ENCODE measurements around the gene KAZN.

Gene KAZN

DNA sequence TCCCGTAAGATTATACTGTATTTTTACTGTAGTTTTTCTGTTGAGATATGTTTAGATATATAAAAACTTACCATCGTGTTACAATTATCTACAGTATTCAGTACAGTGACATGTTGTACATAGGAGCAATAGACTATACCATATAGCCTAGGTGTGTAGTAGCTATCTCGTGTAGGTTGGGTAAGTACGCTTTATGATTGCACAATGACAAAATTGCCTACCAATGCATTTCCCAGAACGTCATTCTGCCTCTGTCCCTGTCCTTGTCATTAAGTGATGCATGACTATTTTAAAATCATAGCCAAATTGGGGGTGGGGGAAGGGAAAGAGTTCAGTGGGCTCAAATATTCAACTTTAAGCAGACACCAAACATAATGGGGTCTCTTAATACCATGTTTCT is 321.3 kb downstream of the KAZN start:
- TF ChIP-seq CTCF (IDR thresholded peaks at IDR 0.05; ENCODE audit: borderline replicate concordance, insufficient read depth, low read depth, low read length) = no peak
- H3K4me3 ChIP-seq (ENCODE audit: low read depth, low read length) = no peak overlapping the region

DNA sequence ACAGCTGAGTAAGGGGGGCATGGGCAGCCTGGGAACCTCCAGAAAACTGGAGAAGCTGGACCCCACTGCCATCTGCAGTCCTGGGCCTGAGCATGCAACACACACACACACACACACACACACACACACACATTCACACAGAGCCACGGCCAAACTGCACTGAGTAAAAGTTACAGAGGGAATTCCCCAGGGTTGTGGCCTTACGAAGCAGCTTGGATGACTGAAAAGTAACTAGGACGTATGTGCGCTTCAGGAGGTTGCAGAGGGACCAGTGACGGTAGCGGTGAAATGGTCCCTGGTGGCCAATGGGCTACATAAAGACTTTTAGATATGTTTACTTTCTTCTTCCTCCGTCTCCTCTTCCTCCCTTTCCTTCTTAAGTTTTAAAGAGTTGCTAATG is 322.6 kb downstream of the KAZN start:
- H3K4me3 ChIP-seq (ENCODE audit: low read depth, low read length) = no peak overlapping the region

GRCh38 chr1:14922942-14923726 is 324.6 kb downstream of the KAZN start:
- TF ChIP-seq CTCF (IDR thresholded peaks at IDR 0.05; ENCODE audit: borderline replicate concordance, insufficient read depth, low read depth, low read length) = no peak
- H3K4me3 ChIP-seq (ENCODE audit: low read depth, low read length) = no peak overlapping the region

More for the DNA sequence above, 322.6 kb downstream of the KAZN start:
- TF ChIP-seq CTCF (IDR thresholded peaks at IDR 0.05; ENCODE audit: borderline replicate concordance, insufficient read depth, low read depth, low read length) = no peak

DNA sequence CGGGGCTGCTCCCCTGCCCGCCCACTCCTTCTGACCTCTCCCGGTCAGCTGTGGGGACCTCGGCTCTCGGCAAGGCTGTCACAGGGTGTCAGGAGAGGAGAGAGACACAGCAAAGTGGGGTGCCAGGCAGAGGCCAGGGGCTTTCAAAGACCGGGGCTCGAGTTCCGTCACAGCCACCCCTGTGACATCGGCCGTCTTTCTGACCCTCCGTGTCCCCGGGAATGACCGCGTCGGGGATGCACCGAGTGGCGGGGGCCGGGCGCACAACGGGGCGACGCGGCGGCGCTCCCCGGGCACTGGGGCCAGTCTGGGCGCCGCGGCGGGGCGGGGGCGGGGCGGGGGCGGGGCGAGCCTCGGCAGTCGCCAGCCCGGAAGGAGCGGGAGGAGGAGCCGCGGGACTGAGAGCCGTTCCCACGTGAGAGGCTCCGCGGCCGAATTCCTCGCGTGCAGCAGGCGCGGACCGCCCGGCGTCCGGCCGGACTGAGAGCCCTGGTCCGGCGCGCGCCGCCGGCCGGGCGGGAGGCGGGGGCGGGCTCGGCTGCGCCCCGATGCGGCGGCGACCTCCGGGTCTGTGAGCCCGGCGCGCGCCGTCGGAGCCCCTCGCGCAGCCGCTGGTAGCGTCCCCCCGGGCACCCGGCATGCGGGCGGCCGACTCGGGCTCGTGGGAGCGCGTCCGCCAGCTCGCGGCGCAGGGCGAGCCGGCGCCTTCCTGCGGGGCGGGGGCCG is 325.4 kb downstream of the KAZN start:
- H3K4me3 ChIP-seq (ENCODE audit: low read depth, low read length) = no peak overlapping the region
- TF ChIP-seq CTCF (IDR thresholded peaks at IDR 0.05; ENCODE audit: borderline replicate concordance, insufficient read depth, low read depth, low read length) = no peak

GRCh38 chr1:14924455-14925331 is 326.2 kb downstream of the KAZN start:
- no peak overlapping the region for H3K4me3 ChIP-seq (ENCODE audit: low read depth, low read length)
- TF ChIP-seq CTCF (IDR thresholded peaks at IDR 0.05; ENCODE audit: borderline replicate concordance, insufficient read depth, low read depth, low read length) = no peak

DNA sequence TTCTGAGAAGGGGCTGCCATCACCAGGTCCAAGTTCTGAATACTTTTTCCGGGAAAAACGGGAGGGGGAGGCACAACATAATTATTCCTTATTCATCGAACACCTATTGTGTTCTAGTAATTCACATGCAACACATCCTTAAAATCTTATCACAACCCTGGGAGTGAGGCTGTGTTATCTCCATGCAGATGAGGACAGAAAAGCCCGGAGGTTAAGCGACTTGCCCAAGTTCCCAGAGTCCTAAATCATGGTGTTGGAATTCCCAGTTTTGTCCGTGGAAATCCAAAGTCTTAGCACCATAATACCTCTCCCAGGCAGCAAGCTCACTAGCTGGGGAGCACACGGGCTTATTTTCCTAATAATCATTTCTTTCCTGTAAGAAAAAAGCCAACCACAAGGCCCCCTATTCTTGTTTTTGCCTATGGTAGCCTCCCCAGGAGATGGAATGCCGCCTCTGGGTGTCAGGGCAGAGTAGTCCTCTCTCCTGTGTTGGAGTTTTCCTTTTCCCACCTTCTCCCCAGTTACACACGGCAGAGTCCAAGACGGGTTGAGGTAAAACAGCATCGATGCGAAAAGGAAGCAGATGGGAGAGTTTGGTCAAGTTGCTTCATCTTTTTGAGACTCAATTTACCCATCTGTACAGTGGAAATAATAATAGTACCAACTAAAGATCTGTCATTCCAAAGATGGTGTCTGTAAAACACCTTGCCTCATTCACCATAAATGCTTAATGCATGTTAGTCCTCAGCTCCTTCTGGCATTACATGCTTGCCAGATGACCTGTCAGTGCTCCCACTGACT is 327.1 kb downstream of the KAZN start:
- no peak overlapping the region for H3K4me3 ChIP-seq (ENCODE audit: low read depth, low read length)
- TF ChIP-seq CTCF (IDR thresholded peaks at IDR 0.05; ENCODE audit: borderline replicate concordance, insufficient read depth, low read depth, low read length) = no peak
